Measurements from ENCODE around the gene SURF4. TPM values are rescaled to one million over a fixed set of nuclear protein-coding genes. Genes with fewer than 3 reads are reported as not detected.
"Not testable (repeated sequence)": the region's sequence is repeated elsewhere in the genome, so short reads cannot be mapped to it uniquely, and the experiment has no call there.

The SURF4 gene
- total and polyA plus RNA-seq, 3 donors from 2014 or later, result 150 to 163 (median 151) TPM

- WGBS, 2 donors, result 87 to 90% methylated on average over 10 to 14 of the region's 14 CpGs
- no peaks in the 10 kb centered on the region for H3K36me3 ChIP-seq (ENCODE audit: low read depth, missing control alignments)
- intact Hi-C loops (cut with DNase I; ENCODE audit: low total_unique reads), result no loop called here
- H3K9me3 ChIP-seq, result no peaks in the 10 kb centered on the region
- DNase-seq, result no peak
- TF ChIP-seq POLR2A (IDR thresholded peaks at IDR 0.05) (no peak), CTCF (IDR thresholded peaks at IDR 0.05) (no peak)
- H3K4me1 ChIP-seq, result peaks cover 8% of the 10 kb centered on the region
- H3K27ac ChIP-seq, result no peak overlapping the region
- H3K4me3 ChIP-seq, result no peak overlapping the region
- no peaks in the 10 kb centered on the region for H3K27me3 ChIP-seq
These were observed 3.6 kb upstream of the SURF4 start for GRCh38 chr9:133379153-133380086.

- no peak for TF ChIP-seq POLR2A (IDR thresholded peaks at IDR 0.05)
- TF ChIP-seq CTCF (IDR thresholded peaks at IDR 0.05), result no peak
- Histone ChIP-seq H3K36me3 (ENCODE audit: low read depth, missing control alignments) (no peaks in the 10 kb centered on the region), H3K27ac (no peak overlapping the region), H3K9me3 (no peaks in the 10 kb centered on the region), H3K4me1 (peaks cover 10% of the 10 kb centered on the region), H3K27me3 (no peaks in the 10 kb centered on the region), H3K4me3 (no peak overlapping the region)
- 91 to 93% methylated on average over 1 of the region's 1 CpG for WGBS, 2 donors
- intact Hi-C loops (cut with DNase I; ENCODE audit: low total_unique reads), result no loop called here
- no peak for DNase-seq
These were observed 2.6 kb upstream of the SURF4 start for GRCh38 chr9:133378408-133378962.

GRCh38 chr9:133377721-133378216 is 1.9 kb upstream of the SURF4 start:
- 81 to 87% methylated on average over 6 of the region's 6 CpGs for WGBS, 2 donors
- no peak for TF ChIP-seq CTCF (IDR thresholded peaks at IDR 0.05)
- H3K4me3 ChIP-seq, result no peak overlapping the region

GRCh38 chr9:133377280-133377679 is 1.4 kb upstream of the SURF4 start:
- H3K27ac ChIP-seq; H3K36me3 ChIP-seq (ENCODE audit: low read depth, missing control alignments); H3K4me3 ChIP-seq; H3K9me3 ChIP-seq; DNase-seq; H3K27me3 ChIP-seq; intact Hi-C loops (cut with DNase I; ENCODE audit: low total_unique reads): not testable (repeated sequence)
- peaks cover 15% of the 10 kb centered on the region for H3K4me1 ChIP-seq
- 83 to 86% methylated on average over 14 of the region's 14 CpGs for WGBS, 2 donors

More at GRCh38 chr9:133377721-133378216, 1.9 kb upstream of the SURF4 start:
- no peak for DNase-seq
- Histone ChIP-seq H3K9me3 (no peaks in the 10 kb centered on the region), H3K36me3 (ENCODE audit: low read depth, missing control alignments) (no peaks in the 10 kb centered on the region), H3K27me3 (no peaks in the 10 kb centered on the region), H3K27ac (no peak overlapping the region), H3K4me1 (peaks cover 15% of the 10 kb centered on the region)
- intact Hi-C loops (cut with DNase I; ENCODE audit: low total_unique reads), result no loop called here

- intact Hi-C loops (cut with DNase I; ENCODE audit: low total_unique reads), result no loop called here
- no peak for TF ChIP-seq CTCF (IDR thresholded peaks at IDR 0.05)
- no peak for TF ChIP-seq POLR2A (IDR thresholded peaks at IDR 0.05)
- no peaks in the 10 kb centered on the region for H3K27me3 ChIP-seq
- H3K36me3 ChIP-seq (ENCODE audit: low read depth, missing control alignments), result no peaks in the 10 kb centered on the region
- peak overlapping the region; percentile 86 to 98 for H3K4me3 ChIP-seq
- H3K27ac ChIP-seq, result peak overlapping the region; percentile 89 to 91
- H3K4me1 ChIP-seq, result peaks cover 22% of the 10 kb centered on the region
- H3K9me3 ChIP-seq, result no peaks in the 10 kb centered on the region
- 0% methylated on average over 17 to 39 of the region's 39 CpGs for WGBS, 2 donors
- peak; percentile 36 for DNase-seq
These were observed 640 bp downstream of the SURF4 start for GRCh38 chr9:133375116-133375723.
